ENCODE data around the gene TMEM86A.

Gene TMEM86A

GRCh38 chr11:18750944-18751343 is 52.4 kb downstream of the TMEM86A start:
- ChIA-PET POLR2A (interaction anchor here (0.6 kb wide), 1 partner anchor 15 kb away, joined by 3 read pairs; no protein-coding TSS in a partner anchor), CTCF (no interaction called here)
- no peak for TF ChIP-seq SP1 (IDR thresholded peaks at IDR 0.05)
- no peak for TF ChIP-seq CTBP1 (IDR thresholded peaks at IDR 0.05; ENCODE audit: borderline replicate concordance)
- no peak for TF ChIP-seq NFRKB (IDR thresholded peaks at IDR 0.05)
- TF ChIP-seq FOXA1 (IDR thresholded peaks at IDR 0.05) = no peak
- TF ChIP-seq L3MBTL2 (conservative IDR thresholded peaks at IDR 0.05) = no peak
- no peak for TF ChIP-seq LEF1 (IDR thresholded peaks at IDR 0.05; ENCODE audit: borderline replicate concordance)
- no peak for TF ChIP-seq FOXK2 (IDR thresholded peaks at IDR 0.05)
- TF ChIP-seq ELF4 (IDR thresholded peaks at IDR 0.05) = no peak
- DNase-seq (ENCODE audit: extremely low spot score) = no peak

GRCh38 chr11:18752502-18752901 is 53.9 kb downstream of the TMEM86A start:
- TF ChIP-seq FOXA1 (IDR thresholded peaks at IDR 0.05) (no peak), BHLHE40 (IDR thresholded peaks at IDR 0.05; ENCODE audit: borderline replicate concordance) (no peak), ARNT (IDR thresholded peaks at IDR 0.05) (no peak), SP1 (IDR thresholded peaks at IDR 0.05) (no peak), NFRKB (IDR thresholded peaks at IDR 0.05) (no peak), ELF4 (IDR thresholded peaks at IDR 0.05) (no peak)
- CTCF ChIA-PET = no interaction called here
- POLR2A ChIA-PET = no interaction called here
- DNase-seq (ENCODE audit: extremely low spot score) = no peak

- ChIA-PET POLR2A (no interaction called here), CTCF (no interaction called here)
- no peak for TF ChIP-seq NFRKB (IDR thresholded peaks at IDR 0.05)
- no peak for DNase-seq (ENCODE audit: extremely low spot score)
Observed at GRCh38 chr11:18754308-18754707, 55.7 kb downstream of the TMEM86A start.

Data from HEK293T (cell line).